Endothelial cell of umbilical vein (primary cell): ENCODE data around the gene UNCX. TPM values are rescaled to one million over a fixed set of nuclear protein-coding genes. Genes with fewer than 3 reads are reported as not detected.
A peak's percentile ranks its signal among the peaks of the same experiment; 100 is the strongest.

Source experiments
- BruUV-seq: library from RNA; stranded (reverse); fragments of 400-500 nt; replicated peaks from 2 replicates; lab custom pipeline; 2021; lab: Mats Ljungman, UMichigan
- CTCF ChIA-PET: fragments of 300-600, 350-600 bp; sonication (Branson Sonifier 250); formaldehyde crosslinking; loops from one replicate; lab custom pipeline; 2021; ENCODE audit warnings: antibody characterized with exemption, inconsistent platforms; lab: Charles Lee
- POLR2A ChIA-PET: fragments of 300-600, 350-600 bp; sonication (Branson Sonifier 250); formaldehyde crosslinking; loops from one replicate; lab custom pipeline; 2021; ENCODE audit warnings: antibody characterized with exemption, inconsistent platforms; lab: Charles Lee
- DNase-seq: peaks from one replicate; pipeline ENCODE4 v3.0.0-alpha.2; 2011; ENCODE audit warnings: low read depth, low spot score
- FAIRE-seq: peaks from 2 replicates; lab custom pipeline; 2011; peaks lifted over from hg19 to GRCh38; lab: Jason Lieb, UNC
- H2AFZ ChIP-seq: 2 replicates; pipeline ENCODE4 v1.6.0; 2012; ENCODE audit warnings: low read depth, low read length, control low read depth, inconsistent platforms
- H3K27ac ChIP-seq: 2 replicates; pipeline ENCODE4 v1.5.1; 2011; ENCODE audit warnings: low read depth, mild to moderate bottlenecking, control low read depth, low read length, moderate library complexity; ENCODE audit not compliant: insufficient read depth
- H3K27me3 ChIP-seq, 2 experiments: 2 replicates each; pipeline versions ENCODE4 v1.6.0 to v1.6.1; 2011; ENCODE audit warnings: low read length in 2 of 2, mixed read lengths in 1 of 2; ENCODE audit not compliant: control insufficient read depth in 2 of 2, insufficient read depth in 2 of 2
- H3K36me3 ChIP-seq, 2 experiments: 2 replicates in 1 of 2; 3 replicates in 1 of 2; pipeline ENCODE4 v1.5.1; 2011; ENCODE audit warnings: low read length in 2 of 2, mild to moderate bottlenecking in 1 of 2, moderate library complexity in 1 of 2; ENCODE audit not compliant: control insufficient read depth in 2 of 2, insufficient read depth in 2 of 2; ENCODE audit errors: extremely low read depth in 1 of 2
- H3K4me1 ChIP-seq: 3 replicates; pipeline ENCODE4 v1.5.1; 2011; ENCODE audit warnings: mild to moderate bottlenecking, low read length; ENCODE audit not compliant: control insufficient read depth, insufficient read depth; ENCODE audit errors: extremely low read depth
- H3K4me2 ChIP-seq: 2 replicates; pipeline ENCODE4 v1.6.1; 2011; ENCODE audit warnings: low read length, control low read depth, mixed read lengths; ENCODE audit not compliant: insufficient read depth
- H3K4me3 ChIP-seq, 3 experiments: fragments of 200-600 bp in 1 of 3; sonication (generic), shearing (Covaris generic) in 1 of 3; replicated peaks in 1 of 3; 2 replicates each; pipeline ENCODE4 v1.5.1; 2011 to 2016; ENCODE audit warnings: control low read depth in 3 of 3, low read length in 3 of 3, mild to moderate bottlenecking in 2 of 3, inconsistent platforms in 1 of 3, low read depth in 1 of 3, moderate library complexity in 1 of 3; ENCODE audit not compliant: insufficient read depth in 1 of 3
- H3K79me2 ChIP-seq: 2 replicates; pipeline ENCODE4 v1.6.0; 2012; ENCODE audit warnings: low read length, inconsistent platforms; ENCODE audit not compliant: control insufficient read depth, insufficient read depth
- H3K9ac ChIP-seq: replicated peaks from 2 replicates; pipeline ENCODE3; 2011; ENCODE audit warnings: low read length, control low read depth; ENCODE audit not compliant: insufficient read depth; ENCODE audit errors: extremely low read depth
- H3K9me1 ChIP-seq: replicated peaks from 3 replicates; pipeline ENCODE4 v1.6.0; 2011; ENCODE audit warnings: mild to moderate bottlenecking, low read length; ENCODE audit not compliant: control insufficient read depth, insufficient read depth; ENCODE audit errors: extremely low read depth
- H3K9me3 ChIP-seq: replicated peaks from 2 replicates; pipeline ENCODE4 v1.5.1; 2012; ENCODE audit warnings: low read length, inconsistent platforms; ENCODE audit not compliant: control insufficient read depth, insufficient read depth
- H4K20me1 ChIP-seq: replicated peaks from 2 replicates; pipeline ENCODE3; 2011; ENCODE audit warnings: mild to moderate bottlenecking, low read length; ENCODE audit not compliant: control insufficient read depth, insufficient read depth; ENCODE audit errors: extremely low read depth
- EZH2 ChIP-seq: IDR thresholded peaks from 2 replicates; pipeline ENCODE4 v1.6.1; 2012; ENCODE audit warnings: borderline replicate concordance, low read depth, mild to moderate bottlenecking, moderate library complexity, low read length, inconsistent platforms; ENCODE audit not compliant: severe bottlenecking
- JUN ChIP-seq: IDR thresholded peaks from 2 replicates; pipeline ENCODE4 v1.6.1; 2011; ENCODE audit warnings: borderline replicate concordance, low read depth; ENCODE audit not compliant: insufficient read length, insufficient read depth
- MYC ChIP-seq: IDR thresholded peaks from one replicate; pipeline ENCODE4 v1.6.1; 2011; ENCODE audit warnings: mild to moderate bottlenecking, low read depth, low read length
- POLR2A ChIP-seq: IDR thresholded peaks from 2 replicates; pipeline ENCODE4 v1.6.1; 2012; ENCODE audit warnings: low read depth, mild to moderate bottlenecking, control low read depth, low read length
- POLR2AphosphoS5 ChIP-seq: IDR thresholded peaks from 2 replicates; pipeline ENCODE4 v1.6.1; 2012; ENCODE audit warnings: low read depth, mild to moderate bottlenecking, control low read depth, low read length, moderate library complexity; ENCODE audit not compliant: insufficient read depth
- dilution Hi-C: fragments of 300-500 bp; cut with MboI; formaldehyde crosslinking; loops from one replicate; pipeline ENCODE4 v1.15.0; 2019; ENCODE audit warnings: low sequenced_read_pairs; ENCODE audit not compliant: extremely low pct_ligation_motif_present
- intact Hi-C: fragments of 100-400 bp; cut with micrococcal nuclease; formaldehyde crosslinking; loops from one replicate; pipeline ENCODE4 v1.10.0; 2022
- polyA plus RNA-seq, 4 experiments: library from polyadenylated mRNA; depleted of rRNA in 3 of 4; stranded (reverse) in 3 of 4; unstranded in 1 of 4; fragments of >200 nt; gene quantifications; 2 replicates each; pipeline versions ENCODE4 v1.2.1 to v1.2.3, GENCODE V29; 2011 to 2012; ENCODE audit warnings: missing spikeins in 1 of 4
- total RNA-seq: library from RNA; stranded (reverse); gene quantifications from 2 replicates; pipeline ENCODE4 v1.2.3, GENCODE V29; 2021
- TF ChIP-seq, protein P1 (sequence below), 2 donors: IDR thresholded peaks; 1 replicate in 1 of 2; 2 replicates in 1 of 2; pipeline ENCODE4 v1.5.1; 2011; ENCODE audit warnings: low read length in 2 of 2, mild to moderate bottlenecking in 2 of 2, moderate library complexity in 2 of 2, control low read depth in 1 of 2, inconsistent platforms in 1 of 2, low read depth in 1 of 2; ENCODE audit not compliant: insufficient read depth in 1 of 2; ENCODE audit errors: extremely low read depth in 1 of 2
- TF ChIP-seq, protein P2 (sequence below): IDR thresholded peaks from 2 replicates; pipeline ENCODE4 v1.6.1; 2011; ENCODE audit not compliant: insufficient read depth, insufficient read length

The UNCX gene
- total and polyA plus RNA-seq, 2 donors (not counting 3 experiments of a cell fraction or from before 2014, with no cell fraction given), result not detected

- Histone ChIP-seq H3K79me2 (no peaks in the 10 kb centered on the region), H3K9ac (no peak overlapping the region), H3K9me3 (no peaks in the 10 kb centered on the region), H3K4me3 (no peak overlapping the region), H3K4me2 (no peak overlapping the region), H3K27me3 (peaks cover 66 to 79% of the 10 kb centered on the region in 2 experiments), H3K9me1 (no peaks in the 10 kb centered on the region), H3K4me1 (no peaks in the 10 kb centered on the region), H4K20me1 (no peaks in the 10 kb centered on the region), H3K36me3 (no peaks in the 10 kb centered on the region), H2AFZ (no peak overlapping the region), H3K27ac (no peak overlapping the region)
- ChIA-PET CTCF (interaction anchor here (1.0 to 1.8 kb wide), 2 partner anchors 7 to 185 kb away, joined by 3 to 5 read pairs; no protein-coding TSS in a partner anchor), POLR2A (no interaction called here)
- no TSS peak for BruUV-seq
- TF ChIP-seq, protein P1, sequence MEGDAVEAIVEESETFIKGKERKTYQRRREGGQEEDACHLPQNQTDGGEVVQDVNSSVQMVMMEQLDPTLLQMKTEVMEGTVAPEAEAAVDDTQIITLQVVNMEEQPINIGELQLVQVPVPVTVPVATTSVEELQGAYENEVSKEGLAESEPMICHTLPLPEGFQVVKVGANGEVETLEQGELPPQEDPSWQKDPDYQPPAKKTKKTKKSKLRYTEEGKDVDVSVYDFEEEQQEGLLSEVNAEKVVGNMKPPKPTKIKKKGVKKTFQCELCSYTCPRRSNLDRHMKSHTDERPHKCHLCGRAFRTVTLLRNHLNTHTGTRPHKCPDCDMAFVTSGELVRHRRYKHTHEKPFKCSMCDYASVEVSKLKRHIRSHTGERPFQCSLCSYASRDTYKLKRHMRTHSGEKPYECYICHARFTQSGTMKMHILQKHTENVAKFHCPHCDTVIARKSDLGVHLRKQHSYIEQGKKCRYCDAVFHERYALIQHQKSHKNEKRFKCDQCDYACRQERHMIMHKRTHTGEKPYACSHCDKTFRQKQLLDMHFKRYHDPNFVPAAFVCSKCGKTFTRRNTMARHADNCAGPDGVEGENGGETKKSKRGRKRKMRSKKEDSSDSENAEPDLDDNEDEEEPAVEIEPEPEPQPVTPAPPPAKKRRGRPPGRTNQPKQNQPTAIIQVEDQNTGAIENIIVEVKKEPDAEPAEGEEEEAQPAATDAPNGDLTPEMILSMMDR (IDR thresholded peaks at IDR 0.05; ENCODE audit: extremely low read depth in 1 of 2, insufficient read depth in 1 of 2, low read depth in 1 of 2, low read length in 2 of 2), result no peak
- TF ChIP-seq EZH2, result peak; percentile 27
- TF ChIP-seq, protein P2, sequence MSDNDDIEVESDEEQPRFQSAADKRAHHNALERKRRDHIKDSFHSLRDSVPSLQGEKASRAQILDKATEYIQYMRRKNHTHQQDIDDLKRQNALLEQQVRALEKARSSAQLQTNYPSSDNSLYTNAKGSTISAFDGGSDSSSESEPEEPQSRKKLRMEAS, result no peak
- no peak for TF ChIP-seq POLR2A
- no peak for TF ChIP-seq MYC
- no peak for TF ChIP-seq JUN
- no peak for TF ChIP-seq POLR2AphosphoS5
- no peak for FAIRE-seq
- intact Hi-C loops (no loop called here), dilution Hi-C loops (no loop called here)
- no peak for DNase-seq
These were observed 14.9 kb downstream of the UNCX start for GRCh38 chr7:1247527-1248041.
